ENCODE measurements around the gene DCLK1.

Gene DCLK1

GRCh38 chr13:35832551-35832950, 298.6 kb downstream of the DCLK1 start:
- no peak for TF ChIP-seq CTCF (IDR thresholded peaks at IDR 0.05; ENCODE audit: control insufficient read depth, insufficient read depth, low read depth, low read length, missing control alignments)
- DNase-seq (ENCODE audit: low read depth): no peak
- no peak overlapping the region for H3K4me3 ChIP-seq (ENCODE audit: control insufficient read depth, low read depth, low read length)

GRCh38 chr13:35830850-35831450, 300.2 kb downstream of the DCLK1 start:
- TF ChIP-seq CTCF (IDR thresholded peaks at IDR 0.05; ENCODE audit: control insufficient read depth, insufficient read depth, low read depth, low read length, missing control alignments): no peak
- no peak overlapping the region for H3K4me3 ChIP-seq (ENCODE audit: control insufficient read depth, low read depth, low read length)
- DNase-seq (ENCODE audit: low read depth): no peak

GRCh38 chr13:35826626-35827254, 304.4 kb downstream of the DCLK1 start:
- DNase-seq (ENCODE audit: low read depth): no peak
- TF ChIP-seq CTCF (IDR thresholded peaks at IDR 0.05; ENCODE audit: control insufficient read depth, insufficient read depth, low read depth, low read length, missing control alignments): peak; percentile 20
- H3K4me3 ChIP-seq (ENCODE audit: control insufficient read depth, low read depth, low read length): no peak overlapping the region

GRCh38 chr13:35824825-35825224, 306.4 kb downstream of the DCLK1 start:
- TF ChIP-seq CTCF (IDR thresholded peaks at IDR 0.05; ENCODE audit: control insufficient read depth, insufficient read depth, low read depth, low read length, missing control alignments): no peak
- no peak overlapping the region for H3K4me3 ChIP-seq (ENCODE audit: control insufficient read depth, low read depth, low read length)
- DNase-seq (ENCODE audit: low read depth): no peak

GRCh38 chr13:35824395-35824794, 306.8 kb downstream of the DCLK1 start:
- no peak for DNase-seq (ENCODE audit: low read depth)
- no peak for TF ChIP-seq CTCF (IDR thresholded peaks at IDR 0.05; ENCODE audit: control insufficient read depth, insufficient read depth, low read depth, low read length, missing control alignments)
- no peak overlapping the region for H3K4me3 ChIP-seq (ENCODE audit: control insufficient read depth, low read depth, low read length)

- no peak for TF ChIP-seq CTCF (IDR thresholded peaks at IDR 0.05; ENCODE audit: control insufficient read depth, insufficient read depth, low read depth, low read length, missing control alignments)
- no peak for DNase-seq (ENCODE audit: low read depth)
- no peak overlapping the region for H3K4me3 ChIP-seq (ENCODE audit: control insufficient read depth, low read depth, low read length)
Observed at GRCh38 chr13:35822666-35823065, 308.5 kb downstream of the DCLK1 start.

All from AG09309 (cell line).